Lower lobe of right lung (tissue), 2 donors: ENCODE results near the gene SOX1. TPM values are rescaled to one million over a fixed set of nuclear protein-coding genes. Genes with fewer than 3 reads are reported as not detected.

Experiments used
- ATAC-seq, 2 donors: fragments of 200-7000 bp; cut with Tn5 transposase; one replicate each; pipeline ENCODE4 v1.9.1; 2020 to 2022; ENCODE audit warnings: mild to moderate bottlenecking in 2 of 2, moderate library complexity in 2 of 2
- DNase-seq: peaks from one replicate; pipeline ENCODE4 v3.0.0-alpha.2; 2020
- H3K27ac ChIP-seq: fragments of 200-600 bp; one replicate; pipeline ENCODE4 v1.8.0; 2022
- H3K27me3 ChIP-seq: fragments of 200-600 bp; one replicate; pipeline ENCODE4 v1.8.0; 2022; ENCODE audit warnings: low read depth
- H3K36me3 ChIP-seq: fragments of 200-600 bp; one replicate; pipeline ENCODE4 v1.8.0; 2022; ENCODE audit warnings: mild to moderate bottlenecking
- H3K4me1 ChIP-seq: fragments of 200-600 bp; one replicate; pipeline ENCODE4 v1.8.0; 2022
- H3K4me3 ChIP-seq: fragments of 200-600 bp; one replicate; pipeline ENCODE4 v1.8.0; 2022; ENCODE audit warnings: mild to moderate bottlenecking
- H3K9me3 ChIP-seq: fragments of 200-600 bp; one replicate; pipeline ENCODE4 v1.8.0; 2022
- CTCF ChIP-seq: fragments of 200-600 bp; IDR thresholded peaks from one replicate; pipeline ENCODE4 v1.8.0; 2022; ENCODE audit warnings: antibody characterized with exemption, mild to moderate bottlenecking
- intact Hi-C: fragments of 100-400 bp; cut with DNase I; formaldehyde crosslinking; loops from one replicate; pipeline ENCODE4 v1.11.0; 2022
- total RNA-seq: library from RNA; stranded (reverse); fragmentation: NEBNext Ultra II Directional; extraction: Animal tissue kit (Norgen Biotek cat#: 25700); gene quantifications from one replicate; pipeline ENCODE4 v1.2.1, GENCODE V29; 2021
- donor health status: DM: no; HTN: yes; CAD: no; lungs with severe emphysema.

SOX1 gene
- total RNA-seq, 1 donor from 2014 or later, result not detected

GRCh38 chr13:112101360-112101930 is 34.5 kb downstream of the SOX1 start:
- H3K27me3 ChIP-seq, result peaks cover 69% of the 10 kb centered on the region
- H3K4me1 ChIP-seq, result no peaks in the 10 kb centered on the region
- intact Hi-C loops, result no loop called here
- no peaks in the 10 kb centered on the region for H3K36me3 ChIP-seq
- H3K27ac ChIP-seq, result no peak overlapping the region
- ATAC-seq (no peak), DNase-seq (no peak)
- TF ChIP-seq CTCF, result no peak
- no peak overlapping the region for H3K4me3 ChIP-seq
- H3K9me3 ChIP-seq, result no peaks in the 10 kb centered on the region

GRCh38 chr13:112102243-112102642 is 35.3 kb downstream of the SOX1 start:
- ATAC-seq (peak; percentile 15 to 23), DNase-seq (no peak)
- no peak overlapping the region for H3K27ac ChIP-seq
- no peak for TF ChIP-seq CTCF
- no peaks in the 10 kb centered on the region for H3K4me1 ChIP-seq
- no peak overlapping the region for H3K4me3 ChIP-seq
- no peaks in the 10 kb centered on the region for H3K36me3 ChIP-seq
- peaks cover 70% of the 10 kb centered on the region for H3K27me3 ChIP-seq
- intact Hi-C loops, result no loop called here
- H3K9me3 ChIP-seq, result no peaks in the 10 kb centered on the region

GRCh38 chr13:112103260-112103838 is 36.4 kb downstream of the SOX1 start:
- H3K27ac ChIP-seq, result no peak overlapping the region
- H3K36me3 ChIP-seq, result no peaks in the 10 kb centered on the region
- DNase-seq, result no peak
- no peaks in the 10 kb centered on the region for H3K9me3 ChIP-seq
- no peaks in the 10 kb centered on the region for H3K4me1 ChIP-seq
- H3K4me3 ChIP-seq, result no peak overlapping the region
- no peak for ATAC-seq
- peaks cover 80% of the 10 kb centered on the region for H3K27me3 ChIP-seq
- intact Hi-C loops, result no loop called here
- TF ChIP-seq CTCF, result no peak

- TF ChIP-seq CTCF, result no peak
- H3K4me1 ChIP-seq, result no peaks in the 10 kb centered on the region
- H3K4me3 ChIP-seq, result peak overlapping the region; percentile 11
- intact Hi-C loops, result no loop called here
- H3K36me3 ChIP-seq, result no peaks in the 10 kb centered on the region
- H3K9me3 ChIP-seq, result no peaks in the 10 kb centered on the region
- DNase-seq, result no peak
- ATAC-seq, result peak; percentile 20 to 23
- H3K27me3 ChIP-seq, result peaks cover 83% of the 10 kb centered on the region
- no peak overlapping the region for H3K27ac ChIP-seq
These were observed 37.3 kb downstream of the SOX1 start for GRCh38 chr13:112103961-112104880.

GRCh38 chr13:112104881-112105234 is 37.9 kb downstream of the SOX1 start:
- Histone ChIP-seq H3K4me1 (no peaks in the 10 kb centered on the region), H3K4me3 (no peak overlapping the region), H3K36me3 (no peaks in the 10 kb centered on the region), H3K9me3 (no peaks in the 10 kb centered on the region), H3K27me3 (peaks cover 88% of the 10 kb centered on the region), H3K27ac (no peak overlapping the region)
- no peak for ATAC-seq
- no peak for DNase-seq
- intact Hi-C loops, result no loop called here
- TF ChIP-seq CTCF, result no peak
